Measurements from ENCODE around the gene DZIP1. TPM values are rescaled to one million over a fixed set of nuclear protein-coding genes. Genes with fewer than 3 reads are reported as not detected.

Gene DZIP1
- polyA plus RNA-seq, 1 donor (not counting 4 experiments of a cell fraction or from before 2014, with no cell fraction given) = 1.4 TPM

GRCh38 chr13:95642999-95643398 is 1.5 kb downstream of the DZIP1 start:
- no peak for TF ChIP-seq CTCF (optimal IDR thresholded peaks at IDR 0.05 in 1 of 3, IDR thresholded peaks at IDR 0.05 in 1 of 3, conservative IDR thresholded peaks at IDR 0.05 in 1 of 3; ENCODE audit: extremely low read depth in 1 of 3, insufficient read depth in 2 of 3, low read length in 3 of 3)
- TF ChIP-seq EZH2 (IDR thresholded peaks at IDR 0.05; ENCODE audit: low read length) = no peak
- Histone ChIP-seq H3K4me2 (ENCODE audit: control insufficient read depth, extremely low read depth, insufficient read depth, low read depth, low read length) (no peak overlapping the region), H2AFZ (ENCODE audit: control insufficient read depth, low read length) (no peak overlapping the region)

GRCh38 chr13:95642028-95642621 is 2.4 kb downstream of the DZIP1 start:
- H2AFZ ChIP-seq (ENCODE audit: control insufficient read depth, low read length) = peak overlapping the region; percentile 37
- no peak for FAIRE-seq

More at GRCh38 chr13:95642999-95643398, 1.5 kb downstream of the DZIP1 start:
- Histone ChIP-seq H3K36me3 (ENCODE audit: control insufficient read depth in 2 of 2, extremely low read depth in 1 of 2, insufficient read depth in 2 of 2, low read length in 2 of 2) (no peaks in the 10 kb centered on the region), H3K9me3 (ENCODE audit: control insufficient read depth, low read depth, low read length) (no peaks in the 10 kb centered on the region), H3K79me2 (ENCODE audit: control insufficient read depth, insufficient read depth, low read length) (no peaks in the 10 kb centered on the region), H4K20me1 (ENCODE audit: control insufficient read depth, extremely low read depth, insufficient read depth, low read length) (no peaks in the 10 kb centered on the region), H3K4me1 (ENCODE audit: control insufficient read depth, extremely low read depth, insufficient read depth, low read length) (peaks cover 4% of the 10 kb centered on the region), H3K9me1 (ENCODE audit: control insufficient read depth, extremely low read depth, insufficient read depth, low read length) (no peaks in the 10 kb centered on the region), H3K27me3 (ENCODE audit: control insufficient read depth, extremely low read depth, insufficient read depth, low read length) (peaks cover 21% of the 10 kb centered on the region), H3K9ac (ENCODE audit: control insufficient read depth, extremely low read depth, insufficient read depth, low read length) (no peak overlapping the region), H3K27ac (ENCODE audit: control insufficient read depth, insufficient read depth, low read length) (no peak overlapping the region), H3K4me3 (ENCODE audit: control insufficient read depth in 2 of 3, extremely low read depth in 1 of 3, insufficient read depth in 2 of 3, low read depth in 1 of 3, low read length in 3 of 3) (no peak overlapping the region)
- FAIRE-seq = no peak
- DNase-seq (ENCODE audit: low read depth, low spot score) = no peak
- dilution Hi-C loops (cut with MboI; ENCODE audit: extremely low pct_ligation_motif_present, low sequenced_read_pairs) = no loop called here

More at GRCh38 chr13:95642028-95642621, 2.4 kb downstream of the DZIP1 start:
- Histone ChIP-seq H4K20me1 (ENCODE audit: control insufficient read depth, extremely low read depth, insufficient read depth, low read length) (no peaks in the 10 kb centered on the region), H3K9me3 (ENCODE audit: control insufficient read depth, low read depth, low read length) (no peaks in the 10 kb centered on the region), H3K4me3 (ENCODE audit: control insufficient read depth in 2 of 3, extremely low read depth in 1 of 3, insufficient read depth in 2 of 3, low read depth in 1 of 3, low read length in 3 of 3) (peak overlapping the region in 2 of 3 experiments; percentile 5 to 34), H3K36me3 (ENCODE audit: control insufficient read depth in 2 of 2, extremely low read depth in 1 of 2, insufficient read depth in 2 of 2, low read length in 2 of 2) (no peaks in the 10 kb centered on the region), H3K9me1 (ENCODE audit: control insufficient read depth, extremely low read depth, insufficient read depth, low read length) (no peaks in the 10 kb centered on the region), H3K9ac (ENCODE audit: control insufficient read depth, extremely low read depth, insufficient read depth, low read length) (no peak overlapping the region), H3K4me2 (ENCODE audit: control insufficient read depth, extremely low read depth, insufficient read depth, low read depth, low read length) (peak overlapping the region; percentile 45), H3K79me2 (ENCODE audit: control insufficient read depth, insufficient read depth, low read length) (no peaks in the 10 kb centered on the region), H3K27ac (ENCODE audit: control insufficient read depth, insufficient read depth, low read length) (no peak overlapping the region), H3K27me3 (ENCODE audit: control insufficient read depth, extremely low read depth, insufficient read depth, low read length) (peaks cover 21% of the 10 kb centered on the region), H3K4me1 (ENCODE audit: control insufficient read depth, extremely low read depth, insufficient read depth, low read length) (peaks cover 4% of the 10 kb centered on the region)
- dilution Hi-C loops (cut with MboI; ENCODE audit: extremely low pct_ligation_motif_present, low sequenced_read_pairs) = no loop called here
- TF ChIP-seq CTCF (optimal IDR thresholded peaks at IDR 0.05 in 1 of 3, IDR thresholded peaks at IDR 0.05 in 1 of 3, conservative IDR thresholded peaks at IDR 0.05 in 1 of 3; ENCODE audit: extremely low read depth in 1 of 3, insufficient read depth in 2 of 3, low read length in 3 of 3) (no peak), EZH2 (IDR thresholded peaks at IDR 0.05; ENCODE audit: low read length) (peak; percentile 73)
- no peak for DNase-seq (ENCODE audit: low read depth, low spot score)
